Activated CD4-positive, CD25-positive, alpha-beta regulatory T cell treated with anti-CD3 and anti-CD28 coated beads, Interleukin-2, amount 50 U/mL, for 72 hours (primary cell): ENCODE measurements around the gene WDR55.
"Not testable (repeated sequence)": the region's sequence is repeated elsewhere in the genome, so short reads cannot be mapped to it uniquely, and the experiment has no call there.

Experiments used
- DNase-seq: peaks from one replicate; pipeline ENCODE4 v3.0.0; 2021

Gene WDR55

DNA sequence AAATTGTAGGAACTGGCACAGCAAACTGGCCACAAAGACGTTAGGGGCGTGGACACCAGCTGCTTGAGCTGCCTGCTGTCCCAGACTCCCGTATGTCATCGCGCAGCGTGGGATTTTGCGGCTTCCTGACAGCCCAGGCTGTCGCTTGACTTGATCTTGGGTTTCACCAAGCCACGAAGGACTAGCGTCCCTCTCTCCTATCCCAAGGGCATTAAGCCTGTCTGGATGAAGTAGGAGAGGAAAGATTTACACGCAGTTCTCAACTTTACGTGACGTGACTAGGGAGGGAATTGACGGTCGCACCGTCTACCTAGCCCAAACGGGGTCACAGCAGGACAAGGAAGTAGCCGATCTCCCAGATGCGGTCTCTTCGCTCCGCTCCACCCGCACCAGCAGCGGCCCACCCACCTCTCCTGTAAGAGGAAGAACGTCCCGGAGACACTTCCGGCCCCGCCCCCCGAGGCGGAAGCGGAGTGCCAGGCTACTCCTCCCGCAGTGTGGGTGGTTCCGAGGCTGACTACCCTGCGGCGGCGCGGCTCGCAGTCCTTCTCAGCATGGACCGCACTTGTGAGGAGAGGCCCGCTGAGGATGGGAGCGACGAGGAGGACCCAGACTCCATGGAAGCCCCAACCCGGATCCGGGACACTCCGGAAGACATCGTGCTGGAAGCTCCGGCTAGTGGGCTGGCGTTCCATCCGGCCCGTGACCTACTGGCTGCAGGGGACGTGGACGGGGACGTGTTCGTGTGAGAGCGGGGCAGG, at the start of gene WDR55:
TSS of gene WDR55 (plus strand) at position 546 of the 761 bp plus-strand sequence. CDS start at position 555, 9 bp downstream.
- peak; percentile 93 for DNase-seq

GRCh38 chr5:140622301-140622700, 42.4 kb upstream of the WDR55 start:
- no peak for DNase-seq

- DNase-seq, result not testable (repeated sequence)
Observed at GRCh38 chr5:140623061-140623460, 41.6 kb upstream of the WDR55 start.

DNA sequence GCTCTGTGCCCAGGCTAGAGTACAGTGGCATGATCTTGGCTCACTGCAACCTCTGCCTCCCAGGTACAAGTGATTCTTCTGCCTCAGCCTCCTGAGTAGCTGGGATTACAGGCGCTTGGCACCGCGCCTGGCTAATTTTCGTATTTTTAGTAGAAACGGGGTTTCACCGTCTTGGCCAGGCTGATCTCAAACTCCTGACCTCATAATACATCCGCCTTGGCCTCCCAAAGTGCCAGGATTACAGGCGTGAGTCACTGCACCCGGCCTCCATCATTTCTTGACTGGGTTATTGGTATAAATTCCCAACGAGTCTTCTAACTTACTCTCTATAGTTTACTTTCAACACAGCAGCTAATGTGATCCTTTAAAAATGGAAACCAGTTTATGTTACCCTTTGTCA, 39.8 kb upstream of the WDR55 start:
- not testable (repeated sequence) for DNase-seq

DNA sequence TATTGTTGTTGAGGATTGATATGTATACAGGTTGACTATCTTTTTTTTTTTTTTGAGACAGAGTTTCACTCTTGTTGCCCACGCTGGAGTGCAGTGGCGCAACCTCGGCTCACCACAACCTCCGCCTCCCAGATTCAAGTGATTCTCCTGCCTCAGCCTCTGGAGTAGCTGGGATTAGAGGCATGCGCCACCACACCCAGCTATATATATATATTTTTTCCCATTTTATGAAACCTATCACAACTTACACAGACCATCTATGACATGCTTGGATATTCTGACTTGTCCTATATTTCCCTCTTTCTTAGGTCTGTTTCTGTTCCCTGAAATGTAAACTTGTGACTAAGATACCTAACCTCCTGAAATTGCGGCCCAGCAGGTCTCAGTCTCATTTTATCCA, 36.7 kb upstream of the WDR55 start:
- no peak for DNase-seq

- no peak for DNase-seq
Observed at GRCh38 chr5:140628711-140629110, 36.0 kb upstream of the WDR55 start.

GRCh38 chr5:140630292-140631035, 34.2 kb upstream of the WDR55 start:
- DNase-seq, result no peak

- DNase-seq, result no peak
Observed at GRCh38 chr5:140631036-140631417, 33.7 kb upstream of the WDR55 start.

DNA sequence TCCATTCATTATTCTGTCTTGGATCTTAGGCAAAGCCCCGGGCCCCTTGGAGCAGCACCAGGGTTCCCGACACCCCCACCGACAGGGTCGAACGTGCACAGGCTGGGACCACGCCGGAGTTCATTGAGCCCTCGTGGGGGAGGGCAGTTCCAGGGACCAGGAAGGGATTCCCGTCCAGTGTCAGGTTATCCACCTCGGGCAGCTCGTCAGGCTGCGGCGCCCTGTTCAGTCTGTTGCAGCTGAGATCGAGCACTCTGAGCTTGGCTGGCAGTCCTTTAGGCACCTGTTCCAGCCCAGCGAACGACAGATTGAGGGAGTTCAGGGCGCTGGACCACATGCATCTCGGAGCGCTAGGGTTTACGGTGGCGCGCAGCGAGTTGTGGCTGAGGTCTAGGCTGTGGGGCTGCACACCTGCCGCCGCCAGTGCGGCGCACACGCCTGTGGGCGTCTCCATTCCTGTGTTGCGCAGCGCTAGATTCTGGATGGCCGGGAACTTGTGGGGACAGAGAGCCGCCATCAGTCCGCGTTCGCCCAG, 32.8 kb upstream of the WDR55 start:
- DNase-seq, result peak; percentile 42

DNA sequence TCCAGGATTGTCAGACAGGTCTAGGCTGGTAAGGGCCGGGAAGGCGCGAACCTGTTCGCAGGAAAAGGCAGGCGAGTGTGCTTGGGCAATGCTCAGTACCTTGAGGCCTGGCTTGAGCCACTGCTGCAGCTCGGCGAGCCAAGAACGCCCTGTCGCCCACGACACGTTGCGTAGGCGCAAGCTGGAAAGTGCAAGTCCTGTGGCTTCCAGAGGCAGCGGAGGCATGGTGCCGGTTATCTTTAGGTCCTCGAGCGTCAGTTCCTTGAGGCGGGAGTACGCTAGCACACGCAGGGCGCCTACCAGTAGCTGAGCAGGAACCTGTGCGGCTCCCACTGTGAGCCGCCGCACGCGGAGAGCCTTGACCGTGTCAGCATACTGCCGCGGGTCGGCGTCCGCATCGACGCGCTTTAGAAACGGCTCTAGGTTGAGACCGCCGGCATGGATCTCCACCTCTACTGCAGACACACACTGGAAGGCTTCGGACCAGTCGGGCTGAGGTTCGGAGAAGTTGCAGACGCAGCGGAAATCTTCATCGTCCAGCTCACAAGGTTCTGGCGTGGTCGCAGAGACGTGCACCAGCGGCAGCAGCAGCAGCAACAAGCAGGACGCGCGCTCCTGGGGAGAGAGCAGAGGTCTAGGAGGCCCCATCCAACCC, 32.2 kb upstream of the WDR55 start:
- peak; percentile 47 for DNase-seq

- no peak for DNase-seq
Observed at GRCh38 chr5:140633021-140633471, 31.7 kb upstream of the WDR55 start, which contains the start of gene CD14. Gene CD14 (minus strand): TSS chr5:140633175. CDS start chr5:140633071, 104 bp downstream.

- DNase-seq, result no peak
Observed at GRCh38 chr5:140633501-140633900, 31.2 kb upstream of the WDR55 start.

- no peak for DNase-seq
Observed at GRCh38 chr5:140634103-140634502, 30.6 kb upstream of the WDR55 start.

GRCh38 chr5:140635291-140636257, 29.1 kb upstream of the WDR55 start:
- DNase-seq, result no peak

DNA sequence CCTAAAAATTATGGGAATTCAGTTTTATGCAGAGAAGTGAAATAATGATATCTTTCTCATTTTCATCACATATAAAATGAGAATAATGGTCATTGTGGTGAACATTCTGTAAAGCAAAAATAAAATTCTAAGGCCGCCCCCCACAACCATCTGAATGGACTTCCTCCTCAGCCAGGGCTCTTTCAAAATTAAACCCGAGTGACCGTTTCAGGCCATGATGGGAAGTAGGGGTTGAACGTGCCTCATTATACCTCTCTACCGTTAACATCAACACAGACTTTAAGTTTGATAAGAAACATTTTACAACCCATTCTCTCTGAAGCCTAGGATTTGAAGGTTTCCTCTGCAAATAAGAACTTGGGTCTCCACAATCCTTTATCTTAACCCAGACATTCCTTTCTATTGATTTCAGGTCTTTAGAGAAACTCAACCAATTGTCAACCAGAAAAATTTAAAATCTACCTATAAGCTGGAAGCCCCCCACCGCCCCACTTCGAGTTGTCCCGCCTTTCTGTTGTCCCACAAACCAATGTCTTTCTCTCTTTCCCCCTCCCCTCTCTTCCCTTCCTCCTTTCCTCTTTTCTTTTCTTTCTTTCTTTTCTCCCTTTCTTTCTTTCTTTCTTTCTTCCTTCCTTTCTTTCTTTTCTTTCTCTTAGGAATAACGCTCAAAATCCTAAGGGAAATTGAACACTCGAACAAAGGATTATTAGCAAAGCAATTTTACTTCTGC, 27.2 kb upstream of the WDR55 start:
- no peak for DNase-seq

DNA sequence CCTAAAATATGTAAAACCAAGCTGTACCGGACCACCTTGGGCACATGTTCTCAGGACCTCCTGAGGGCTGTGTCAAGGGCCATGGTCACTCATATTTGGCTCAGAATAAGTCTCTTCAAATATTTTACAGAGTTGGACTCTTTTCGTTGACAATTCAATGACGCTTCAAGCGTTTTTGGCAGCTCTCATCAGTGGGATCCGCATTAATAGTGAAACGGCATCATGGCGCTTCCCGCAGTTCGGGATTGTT, 25.9 kb upstream of the WDR55 start:
- DNase-seq, result not testable (repeated sequence)

GRCh38 chr5:140639148-140639981, 25.3 kb upstream of the WDR55 start, which contains the start of gene TMCO6:
Gene TMCO6 (plus strand): TSS chr5:140639451. CDS start chr5:140639528, 77 bp downstream.
- peak; percentile 95 for DNase-seq

- no peak for DNase-seq
Observed at GRCh38 chr5:140641716-140642115, 23.0 kb upstream of the WDR55 start.

- no peak for DNase-seq
Observed at GRCh38 chr5:140642718-140643117, 22.0 kb upstream of the WDR55 start.

GRCh38 chr5:140647042-140647419, 17.7 kb upstream of the WDR55 start:
- DNase-seq, result no peak

- DNase-seq, result no peak
Observed at GRCh38 chr5:140658870-140659269, 5.8 kb upstream of the WDR55 start.
